Measurements from ENCODE around the gene MPZL3.

DNA sequence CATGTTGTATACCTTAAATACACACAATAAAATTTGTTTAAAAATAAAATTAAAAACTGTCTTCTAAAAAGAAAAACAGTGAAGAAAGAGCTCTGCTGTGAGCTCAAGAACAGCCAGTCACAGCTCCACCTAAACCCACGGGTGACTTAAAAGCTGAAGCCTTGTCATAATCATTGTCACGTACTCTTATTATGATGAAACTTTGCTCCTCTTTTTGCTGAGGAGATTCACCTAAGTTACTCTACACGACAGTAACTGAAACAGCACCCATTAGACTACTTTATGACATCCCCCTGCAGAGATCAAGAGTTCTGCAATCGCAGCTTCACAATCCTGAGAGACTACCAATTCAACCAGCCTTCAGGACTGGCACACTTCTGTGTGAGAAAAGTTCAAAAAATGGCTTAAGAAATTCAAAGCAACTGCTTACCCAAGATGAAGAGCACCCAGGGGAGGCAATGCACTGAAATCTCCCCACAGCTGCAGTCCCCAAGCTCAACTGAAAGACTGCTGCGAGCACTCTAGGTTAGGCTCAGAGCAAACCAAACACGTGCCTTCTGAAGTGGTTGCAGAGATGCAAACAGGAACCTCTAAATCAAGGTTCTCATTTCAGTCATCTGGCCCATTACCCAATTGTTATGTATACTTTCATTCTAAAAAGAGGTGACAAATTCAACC, 27.5 kb downstream of the MPZL3 start, which contains the start of gene JAML:
- TF ChIP-seq RAD21 (conservative IDR thresholded peaks at IDR 0.05) (no peak), EP300 (conservative IDR thresholded peaks at IDR 0.05; ENCODE audit: poor library complexity, severe bottlenecking) (no peak), SMC3 (conservative IDR thresholded peaks at IDR 0.05; ENCODE audit: poor library complexity) (no peak), EZH2 (IDR thresholded peaks at IDR 0.05; ENCODE audit: borderline replicate concordance, insufficient read depth, low read length, poor library complexity, severe bottlenecking) (no peak)
- TF ChIP-seq, protein P1, sequence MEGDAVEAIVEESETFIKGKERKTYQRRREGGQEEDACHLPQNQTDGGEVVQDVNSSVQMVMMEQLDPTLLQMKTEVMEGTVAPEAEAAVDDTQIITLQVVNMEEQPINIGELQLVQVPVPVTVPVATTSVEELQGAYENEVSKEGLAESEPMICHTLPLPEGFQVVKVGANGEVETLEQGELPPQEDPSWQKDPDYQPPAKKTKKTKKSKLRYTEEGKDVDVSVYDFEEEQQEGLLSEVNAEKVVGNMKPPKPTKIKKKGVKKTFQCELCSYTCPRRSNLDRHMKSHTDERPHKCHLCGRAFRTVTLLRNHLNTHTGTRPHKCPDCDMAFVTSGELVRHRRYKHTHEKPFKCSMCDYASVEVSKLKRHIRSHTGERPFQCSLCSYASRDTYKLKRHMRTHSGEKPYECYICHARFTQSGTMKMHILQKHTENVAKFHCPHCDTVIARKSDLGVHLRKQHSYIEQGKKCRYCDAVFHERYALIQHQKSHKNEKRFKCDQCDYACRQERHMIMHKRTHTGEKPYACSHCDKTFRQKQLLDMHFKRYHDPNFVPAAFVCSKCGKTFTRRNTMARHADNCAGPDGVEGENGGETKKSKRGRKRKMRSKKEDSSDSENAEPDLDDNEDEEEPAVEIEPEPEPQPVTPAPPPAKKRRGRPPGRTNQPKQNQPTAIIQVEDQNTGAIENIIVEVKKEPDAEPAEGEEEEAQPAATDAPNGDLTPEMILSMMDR (IDR thresholded peaks at IDR 0.05; ENCODE audit: poor library complexity, severe bottlenecking): no peak
- TF ChIP-seq, protein P2, sequence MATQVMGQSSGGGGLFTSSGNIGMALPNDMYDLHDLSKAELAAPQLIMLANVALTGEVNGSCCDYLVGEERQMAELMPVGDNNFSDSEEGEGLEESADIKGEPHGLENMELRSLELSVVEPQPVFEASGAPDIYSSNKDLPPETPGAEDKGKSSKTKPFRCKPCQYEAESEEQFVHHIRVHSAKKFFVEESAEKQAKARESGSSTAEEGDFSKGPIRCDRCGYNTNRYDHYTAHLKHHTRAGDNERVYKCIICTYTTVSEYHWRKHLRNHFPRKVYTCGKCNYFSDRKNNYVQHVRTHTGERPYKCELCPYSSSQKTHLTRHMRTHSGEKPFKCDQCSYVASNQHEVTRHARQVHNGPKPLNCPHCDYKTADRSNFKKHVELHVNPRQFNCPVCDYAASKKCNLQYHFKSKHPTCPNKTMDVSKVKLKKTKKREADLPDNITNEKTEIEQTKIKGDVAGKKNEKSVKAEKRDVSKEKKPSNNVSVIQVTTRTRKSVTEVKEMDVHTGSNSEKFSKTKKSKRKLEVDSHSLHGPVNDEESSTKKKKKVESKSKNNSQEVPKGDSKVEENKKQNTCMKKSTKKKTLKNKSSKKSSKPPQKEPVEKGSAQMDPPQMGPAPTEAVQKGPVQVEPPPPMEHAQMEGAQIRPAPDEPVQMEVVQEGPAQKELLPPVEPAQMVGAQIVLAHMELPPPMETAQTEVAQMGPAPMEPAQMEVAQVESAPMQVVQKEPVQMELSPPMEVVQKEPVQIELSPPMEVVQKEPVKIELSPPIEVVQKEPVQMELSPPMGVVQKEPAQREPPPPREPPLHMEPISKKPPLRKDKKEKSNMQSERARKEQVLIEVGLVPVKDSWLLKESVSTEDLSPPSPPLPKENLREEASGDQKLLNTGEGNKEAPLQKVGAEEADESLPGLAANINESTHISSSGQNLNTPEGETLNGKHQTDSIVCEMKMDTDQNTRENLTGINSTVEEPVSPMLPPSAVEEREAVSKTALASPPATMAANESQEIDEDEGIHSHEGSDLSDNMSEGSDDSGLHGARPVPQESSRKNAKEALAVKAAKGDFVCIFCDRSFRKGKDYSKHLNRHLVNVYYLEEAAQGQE (IDR thresholded peaks at IDR 0.05; ENCODE audit: borderline replicate concordance): no peak

Data from neural cell (in vitro differentiated cells).